RWPE2 (cell line): ENCODE data around the gene SSU72.
"Not testable (repeated sequence)": the region's sequence is repeated elsewhere in the genome, so short reads cannot be mapped to it uniquely, and the experiment has no call there.

ENCODE experiments used
- ATAC-seq: fragments of 200-7000 bp; cut with Tn5 transposase; 3 replicates; pipeline ENCODE4 v1.9.1; 2021; ENCODE audit warnings: low read depth
- DNase-seq: peaks from one replicate; pipeline ENCODE4 v3.0.0-alpha.2; 2020; ENCODE audit warnings: low spot score
- H3K27ac ChIP-seq: fragments of 450-650 bp; 2 replicates; pipeline ENCODE4 v1.5.1; 2017; ENCODE audit warnings: mild to moderate bottlenecking; ENCODE audit not compliant: poor library complexity, severe bottlenecking
- H3K27me3 ChIP-seq: fragments of 250-450 bp; sonication (Bioruptor Pico); 2 replicates; pipeline ENCODE4 v1.5.1; 2021; ENCODE audit warnings: mild to moderate bottlenecking, moderate library complexity; ENCODE audit not compliant: insufficient read depth, poor library complexity, severe bottlenecking
- H3K36me3 ChIP-seq: fragments of 250-450 bp; sonication (Bioruptor Pico); 2 replicates; pipeline ENCODE4 v1.5.1; 2020; ENCODE audit warnings: low read depth, mild to moderate bottlenecking, moderate library complexity
- H3K4me1 ChIP-seq: fragments of 250-450 bp; sonication (Bioruptor Pico); 2 replicates; pipeline ENCODE4 v1.5.1; 2021; ENCODE audit warnings: mild to moderate bottlenecking, moderate library complexity; ENCODE audit not compliant: insufficient read depth, poor library complexity, severe bottlenecking
- H3K4me3 ChIP-seq: fragments of 250-450 bp; sonication (Bioruptor Pico); 2 replicates; pipeline ENCODE4 v1.5.1; 2021; ENCODE audit warnings: mild to moderate bottlenecking, moderate library complexity; ENCODE audit not compliant: severe bottlenecking
- H3K9me3 ChIP-seq: fragments of 250-450 bp; sonication (Bioruptor Pico); 2 replicates; pipeline ENCODE4 v1.5.1; 2021; ENCODE audit warnings: mild to moderate bottlenecking, moderate library complexity; ENCODE audit not compliant: severe bottlenecking
- TF ChIP-seq, protein P1 (sequence below): fragments of 450-650 bp; IDR thresholded peaks from one replicate; pipeline ENCODE4 v1.5.1; 2017; ENCODE audit warnings: mild to moderate bottlenecking, moderate library complexity; ENCODE audit not compliant: poor library complexity, severe bottlenecking

Gene SSU72

GRCh38 chr1:1536938-1537546, 37.6 kb downstream of the SSU72 start:
- ATAC-seq: no peak
- no peak for DNase-seq
- Histone ChIP-seq H3K27me3 (no peaks in the 10 kb centered on the region), H3K4me1 (no peaks in the 10 kb centered on the region), H3K9me3 (no peaks in the 10 kb centered on the region), H3K36me3 (peaks cover 8% of the 10 kb centered on the region; the same call in 1 of the 2 replicates), H3K27ac (no peak overlapping the region), H3K4me3 (no peak overlapping the region)
- TF ChIP-seq, protein P1, sequence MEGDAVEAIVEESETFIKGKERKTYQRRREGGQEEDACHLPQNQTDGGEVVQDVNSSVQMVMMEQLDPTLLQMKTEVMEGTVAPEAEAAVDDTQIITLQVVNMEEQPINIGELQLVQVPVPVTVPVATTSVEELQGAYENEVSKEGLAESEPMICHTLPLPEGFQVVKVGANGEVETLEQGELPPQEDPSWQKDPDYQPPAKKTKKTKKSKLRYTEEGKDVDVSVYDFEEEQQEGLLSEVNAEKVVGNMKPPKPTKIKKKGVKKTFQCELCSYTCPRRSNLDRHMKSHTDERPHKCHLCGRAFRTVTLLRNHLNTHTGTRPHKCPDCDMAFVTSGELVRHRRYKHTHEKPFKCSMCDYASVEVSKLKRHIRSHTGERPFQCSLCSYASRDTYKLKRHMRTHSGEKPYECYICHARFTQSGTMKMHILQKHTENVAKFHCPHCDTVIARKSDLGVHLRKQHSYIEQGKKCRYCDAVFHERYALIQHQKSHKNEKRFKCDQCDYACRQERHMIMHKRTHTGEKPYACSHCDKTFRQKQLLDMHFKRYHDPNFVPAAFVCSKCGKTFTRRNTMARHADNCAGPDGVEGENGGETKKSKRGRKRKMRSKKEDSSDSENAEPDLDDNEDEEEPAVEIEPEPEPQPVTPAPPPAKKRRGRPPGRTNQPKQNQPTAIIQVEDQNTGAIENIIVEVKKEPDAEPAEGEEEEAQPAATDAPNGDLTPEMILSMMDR: no peak

GRCh38 chr1:1536019-1536937, 38.4 kb downstream of the SSU72 start:
- DNase-seq (peak; percentile 65), ATAC-seq (peak; percentile 4; the same call in 1 of the 3 replicates)
- H3K4me3 ChIP-seq: no peak overlapping the region
- no peak overlapping the region for H3K27ac ChIP-seq
- H3K27me3 ChIP-seq: no peaks in the 10 kb centered on the region
- no peaks in the 10 kb centered on the region for H3K4me1 ChIP-seq
- TF ChIP-seq, protein P1: no peak
- peaks cover 13% of the 10 kb centered on the region for H3K36me3 ChIP-seq
- H3K9me3 ChIP-seq: peaks cover 5% of the 10 kb centered on the region

GRCh38 chr1:1535201-1536018, 39.3 kb downstream of the SSU72 start:
- Histone ChIP-seq H3K9me3 (peaks cover 9% of the 10 kb centered on the region), H3K36me3 (peaks cover 14% of the 10 kb centered on the region), H3K4me3 (no peak overlapping the region), H3K4me1 (no peaks in the 10 kb centered on the region), H3K27me3 (no peaks in the 10 kb centered on the region), H3K27ac (no peak overlapping the region)
- no peak for DNase-seq
- no peak for ATAC-seq
- TF ChIP-seq, protein P1: no peak

GRCh38 chr1:1534401-1535154, 40.1 kb downstream of the SSU72 start:
- peaks cover 22% of the 10 kb centered on the region for H3K36me3 ChIP-seq
- no peak overlapping the region for H3K27ac ChIP-seq
- no peak for ATAC-seq
- peaks cover 9% of the 10 kb centered on the region for H3K9me3 ChIP-seq
- TF ChIP-seq, protein P1: no peak
- DNase-seq: no peak
- no peak overlapping the region for H3K4me3 ChIP-seq
- no peaks in the 10 kb centered on the region for H3K27me3 ChIP-seq
- no peaks in the 10 kb centered on the region for H3K4me1 ChIP-seq

GRCh38 chr1:1533894-1534291, 40.8 kb downstream of the SSU72 start:
- not testable (repeated sequence) for H3K4me1 ChIP-seq, H3K4me3 ChIP-seq, H3K27ac ChIP-seq, H3K27me3 ChIP-seq, ATAC-seq, H3K9me3 ChIP-seq, DNase-seq
- H3K36me3 ChIP-seq: peaks cover 29% of the 10 kb centered on the region

DNA sequence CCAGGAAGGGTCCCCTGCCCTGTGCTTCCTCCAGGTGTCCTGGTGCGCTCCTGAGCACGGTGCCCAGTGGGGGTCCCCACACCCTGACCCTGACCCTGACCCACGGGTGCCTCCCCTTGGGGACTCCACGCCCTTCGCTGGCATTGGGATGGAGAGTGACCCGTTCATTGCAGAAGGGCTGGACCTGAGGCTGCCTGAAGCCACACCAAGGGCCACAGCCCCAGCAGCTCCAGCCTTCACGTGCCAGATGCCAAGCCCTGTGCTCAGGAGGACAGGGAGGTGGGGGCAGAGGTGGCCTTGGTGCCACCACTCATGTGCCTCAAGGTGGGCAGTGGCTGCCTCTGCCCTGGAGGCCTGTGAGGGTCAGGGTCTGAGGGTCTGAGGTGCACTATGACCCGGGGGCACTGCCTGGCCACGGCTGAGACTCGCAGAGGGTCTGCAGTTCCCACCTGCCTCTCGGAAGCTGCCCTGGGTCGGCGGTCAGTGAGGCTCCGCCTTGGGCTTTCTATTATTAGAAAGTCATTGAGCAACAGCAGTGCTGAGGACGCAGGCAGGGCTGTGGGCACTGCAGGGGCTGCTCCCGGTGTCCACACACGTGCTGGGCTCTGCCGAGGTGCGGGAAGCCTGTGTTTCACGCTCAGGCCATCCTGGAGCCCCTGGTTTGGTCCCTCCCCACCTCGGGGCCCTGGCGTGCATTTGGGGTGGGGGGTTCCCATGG, 41.3 kb downstream of the SSU72 start:
- ATAC-seq, H3K9me3 ChIP-seq: not testable (repeated sequence)
- H3K36me3 ChIP-seq: peaks cover 32% of the 10 kb centered on the region

More for the DNA sequence above, 41.3 kb downstream of the SSU72 start:
- not testable (repeated sequence) for H3K27me3 ChIP-seq, DNase-seq, H3K4me3 ChIP-seq, H3K27ac ChIP-seq, H3K4me1 ChIP-seq
